Mesenchymal stem cell (in vitro differentiated cells and primary cell): ENCODE data around the gene LUZP2.

Experiments used
- DNase-seq: peaks from one replicate; pipeline ENCODE4 v3.0.0-alpha.2; 2013
- H2AFZ ChIP-seq: one replicate; pipeline ENCODE4 v1.6.1; 2013; ENCODE audit warnings: low read depth, mild to moderate bottlenecking, control low read depth, inconsistent platforms, low read length, moderate library complexity
- H2AK5ac ChIP-seq: 2 replicates; pipeline ENCODE4 v1.6.1; 2013; ENCODE audit warnings: low read length, moderate library complexity, mild to moderate bottlenecking, inconsistent platforms; ENCODE audit not compliant: severe bottlenecking
- H2BK120ac ChIP-seq: one replicate; pipeline ENCODE4 v1.6.1; 2013; ENCODE audit warnings: low read depth, mild to moderate bottlenecking, inconsistent platforms, low read length, moderate library complexity
- H2BK12ac ChIP-seq, 2 experiments: one replicate each; pipeline ENCODE4 v1.6.1; 2013; ENCODE audit warnings: inconsistent platforms in 2 of 2, low read length in 2 of 2, mild to moderate bottlenecking in 2 of 2, moderate library complexity in 2 of 2, control low read depth in 1 of 2
- H2BK15ac ChIP-seq: one replicate; pipeline ENCODE4 v1.6.1; 2013; ENCODE audit warnings: mild to moderate bottlenecking, low read depth, inconsistent platforms; ENCODE audit not compliant: poor library complexity, severe bottlenecking
- H2BK5ac ChIP-seq: 2 replicates; pipeline ENCODE4 v1.6.1; 2013; ENCODE audit warnings: low read depth, mild to moderate bottlenecking, low read length, control low read depth, inconsistent platforms; ENCODE audit not compliant: poor library complexity, severe bottlenecking
- H3K14ac ChIP-seq, 2 experiments: one replicate each; pipeline ENCODE4 v1.6.1; 2013; ENCODE audit warnings: inconsistent platforms in 2 of 2, low read length in 2 of 2, control low read depth in 1 of 2, mild to moderate bottlenecking in 1 of 2, moderate library complexity in 1 of 2
- H3K18ac ChIP-seq, 2 experiments: one replicate each; pipeline ENCODE4 v1.6.1; 2013; ENCODE audit warnings: inconsistent platforms in 2 of 2, low read length in 2 of 2, control low read depth in 1 of 2, low read depth in 1 of 2, mild to moderate bottlenecking in 1 of 2
- H3K23ac ChIP-seq, 2 experiments: one replicate each; pipeline ENCODE4 v1.6.1; 2013; ENCODE audit warnings: inconsistent platforms in 2 of 2, low read length in 2 of 2, mild to moderate bottlenecking in 2 of 2, moderate library complexity in 2 of 2, control low read depth in 1 of 2
- H3K27ac ChIP-seq: 2 replicates; pipeline ENCODE4 v1.5.1; 2013; ENCODE audit warnings: mild to moderate bottlenecking, moderate library complexity, low read length, control low read depth, inconsistent platforms; ENCODE audit not compliant: poor library complexity, severe bottlenecking
- H3K27me3 ChIP-seq, 2 experiments: 2 replicates each; pipeline versions ENCODE4 v1.6.1 to v1.7.0; 2013; ENCODE audit warnings: low read length in 2 of 2, mild to moderate bottlenecking in 2 of 2, moderate library complexity in 2 of 2, control low read depth in 1 of 2, inconsistent platforms in 1 of 2; ENCODE audit not compliant: control insufficient read depth in 1 of 2, insufficient read depth in 1 of 2
- H3K36me3 ChIP-seq, 2 experiments: 2 replicates each; pipeline versions ENCODE4 v1.6.1 to v1.7.0; 2013; ENCODE audit warnings: low read length in 2 of 2, control low read depth in 1 of 2, inconsistent platforms in 1 of 2, low read depth in 1 of 2, mild to moderate bottlenecking in 1 of 2; ENCODE audit not compliant: insufficient read depth in 2 of 2, control insufficient read depth in 1 of 2
- H3K4ac ChIP-seq, 2 experiments: one replicate each; pipeline ENCODE4 v1.6.1; 2013; ENCODE audit warnings: inconsistent platforms in 2 of 2, low read length in 2 of 2, mild to moderate bottlenecking in 2 of 2, moderate library complexity in 2 of 2, control low read depth in 1 of 2, low read depth in 1 of 2
- H3K4me1 ChIP-seq: 2 replicates; pipeline ENCODE4 v1.6.1; 2013; ENCODE audit warnings: low read depth, low read length, control low read depth; ENCODE audit not compliant: control insufficient read depth, insufficient read depth
- H3K4me2 ChIP-seq: 2 replicates; pipeline ENCODE4 v1.6.1; 2013; ENCODE audit warnings: low read length, mild to moderate bottlenecking, inconsistent platforms; ENCODE audit not compliant: poor library complexity, severe bottlenecking
- H3K4me3 ChIP-seq, 2 experiments: 2 replicates each; pipeline versions ENCODE4 v1.5.1 to v1.7.0; 2013; ENCODE audit warnings: low read length in 2 of 2, mild to moderate bottlenecking in 2 of 2, control low read depth in 1 of 2, low read depth in 1 of 2; ENCODE audit not compliant: insufficient read depth in 1 of 2
- H3K79me1 ChIP-seq: replicated peaks from 2 replicates; pipeline ENCODE4 v1.6.1; 2013; ENCODE audit warnings: mild to moderate bottlenecking, control low read depth, low read length, inconsistent platforms; ENCODE audit not compliant: poor library complexity, severe bottlenecking
- H3K9ac ChIP-seq: 2 replicates; pipeline ENCODE4 v1.7.0; 2013; ENCODE audit warnings: mild to moderate bottlenecking, low read length, moderate library complexity
- H3K9me3 ChIP-seq: 2 replicates; pipeline ENCODE4 v1.7.0; 2013; ENCODE audit warnings: mild to moderate bottlenecking, low read length; ENCODE audit not compliant: control insufficient read depth
- H4K8ac ChIP-seq: one replicate; pipeline ENCODE4 v1.6.1; 2013; ENCODE audit warnings: inconsistent platforms, mild to moderate bottlenecking, low read length, moderate library complexity
- H4K91ac ChIP-seq: one replicate; pipeline ENCODE4 v1.6.1; 2013; ENCODE audit warnings: mild to moderate bottlenecking, low read length, inconsistent platforms
- WGBS: methylation state at CpG from one replicate; pipeline ENCODE4 v1.1.7; 2013; ENCODE audit warnings: mixed read lengths; 5-methylcytosine and 5-hydroxymethylcytosine counted together

The LUZP2 gene

DNA sequence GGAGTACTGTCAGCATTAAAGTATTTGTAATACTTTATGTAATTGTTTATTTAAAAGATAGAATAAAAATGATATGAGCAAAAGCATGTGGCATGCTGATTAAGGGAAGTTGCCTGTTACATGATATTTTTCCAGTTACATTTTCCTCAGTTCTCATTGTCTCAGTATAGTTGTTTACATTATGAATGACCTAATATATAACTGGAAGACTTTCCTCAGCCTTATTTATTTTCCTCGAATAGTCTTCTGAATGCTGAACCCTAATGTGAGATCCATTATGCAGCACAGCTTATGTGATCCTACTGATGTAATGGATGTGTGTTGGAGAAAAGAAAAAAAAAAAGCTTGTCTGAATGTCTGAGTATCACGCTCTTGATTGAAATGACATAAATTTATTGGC lies 95.5 kb downstream of the LUZP2 start:
- Histone ChIP-seq H3K27me3 (no peaks in the 10 kb centered on the region), H2BK120ac (no peak overlapping the region), H2AK5ac (no peak overlapping the region), H3K14ac (no peak overlapping the region), H3K27ac (no peak overlapping the region), H3K18ac (no peak overlapping the region), H3K4me2 (no peak overlapping the region), H4K8ac (no peak overlapping the region), H3K36me3 (no peaks in the 10 kb centered on the region), H2BK12ac (no peak overlapping the region), H3K4me1 (no peaks in the 10 kb centered on the region), H3K4ac (no peak overlapping the region), H3K9ac (no peak overlapping the region), H2BK15ac (no peak overlapping the region), H2BK5ac (no peak overlapping the region), H3K79me1 (no peaks in the 10 kb centered on the region), H3K23ac (no peak overlapping the region), H2AFZ (no peak overlapping the region), H4K91ac (no peak overlapping the region), H3K9me3 (no peaks in the 10 kb centered on the region), H3K4me3 (no peak overlapping the region)
- no peak for DNase-seq
- WGBS: 93% methylated on average over 2 of the region's 2 CpGs

DNA sequence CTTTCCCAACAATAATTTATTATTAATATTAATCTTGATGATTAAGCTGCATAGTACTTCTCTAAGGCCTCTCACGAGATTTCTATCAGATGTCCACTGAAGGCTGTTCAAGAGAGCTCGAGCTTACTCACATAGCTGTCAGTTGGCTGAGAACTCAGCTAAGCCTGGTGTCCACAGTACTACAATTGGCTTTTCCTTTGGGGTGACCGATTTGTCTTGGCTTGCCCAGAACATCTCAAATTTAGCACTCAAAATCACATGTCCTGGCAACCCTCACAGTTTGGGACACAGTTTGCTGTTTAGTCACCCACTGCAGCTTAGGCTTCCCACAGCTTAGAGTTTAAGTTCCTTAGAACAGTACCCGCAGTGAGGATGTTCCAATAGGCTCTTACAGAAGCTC lies 96.5 kb downstream of the LUZP2 start:
- H4K91ac ChIP-seq: no peak overlapping the region
- H3K36me3 ChIP-seq: no peaks in the 10 kb centered on the region
- H3K79me1 ChIP-seq: no peaks in the 10 kb centered on the region
- H3K4me2 ChIP-seq: no peak overlapping the region
- no peak overlapping the region for H2AK5ac ChIP-seq
- H3K14ac ChIP-seq: no peak overlapping the region
- H3K4me1 ChIP-seq: no peaks in the 10 kb centered on the region
- H3K9me3 ChIP-seq: no peaks in the 10 kb centered on the region
- H2BK5ac ChIP-seq: no peak overlapping the region
- no peak overlapping the region for H2BK15ac ChIP-seq
- no peak overlapping the region for H3K4ac ChIP-seq
- WGBS: 88% methylated on average over 3 of the region's 4 CpGs
- no peak for DNase-seq
- H2BK120ac ChIP-seq: no peak overlapping the region
- no peak overlapping the region for H2BK12ac ChIP-seq
- H2AFZ ChIP-seq: no peak overlapping the region
- no peak overlapping the region for H4K8ac ChIP-seq
- no peak overlapping the region for H3K27ac ChIP-seq
- H3K18ac ChIP-seq: no peak overlapping the region
- H3K23ac ChIP-seq: no peak overlapping the region
- H3K4me3 ChIP-seq: no peak overlapping the region
- H3K27me3 ChIP-seq: no peaks in the 10 kb centered on the region
- H3K9ac ChIP-seq: peak overlapping the region; percentile 33

DNA sequence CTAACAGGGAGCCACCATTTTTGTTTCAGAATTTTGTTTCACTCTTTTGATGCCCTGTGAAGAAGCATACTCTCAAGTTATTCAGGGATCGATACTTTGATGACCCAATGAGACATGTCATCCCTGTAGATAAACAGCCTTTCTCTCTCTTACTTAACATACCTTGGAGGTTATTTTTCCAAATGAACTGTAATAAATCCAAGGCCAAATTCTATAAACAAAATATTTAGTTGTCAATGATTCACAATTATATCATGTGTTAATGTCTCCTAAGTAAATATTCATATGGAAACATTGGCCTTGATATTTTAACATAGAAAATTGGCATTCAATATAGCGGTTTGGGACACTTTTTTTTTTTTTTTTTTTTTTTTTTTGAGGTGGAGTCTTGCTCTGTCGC lies 97.5 kb downstream of the LUZP2 start:
- H3K27ac ChIP-seq: no peak overlapping the region
- no peak overlapping the region for H3K23ac ChIP-seq
- no peaks in the 10 kb centered on the region for H3K27me3 ChIP-seq
- no peak overlapping the region for H3K9ac ChIP-seq
- H3K14ac ChIP-seq: no peak overlapping the region
- DNase-seq: no peak
- no peak overlapping the region for H2AFZ ChIP-seq
- no peak overlapping the region for H4K91ac ChIP-seq
- no peaks in the 10 kb centered on the region for H3K36me3 ChIP-seq
- no peak overlapping the region for H2BK5ac ChIP-seq
- no peak overlapping the region for H2AK5ac ChIP-seq
- H2BK12ac ChIP-seq: no peak overlapping the region
- no peaks in the 10 kb centered on the region for H3K4me1 ChIP-seq
- no peak overlapping the region for H3K4ac ChIP-seq
- no peak overlapping the region for H2BK15ac ChIP-seq
- H4K8ac ChIP-seq: no peak overlapping the region
- H3K4me2 ChIP-seq: no peak overlapping the region
- H3K9me3 ChIP-seq: no peaks in the 10 kb centered on the region
- H3K18ac ChIP-seq: no peak overlapping the region
- H3K4me3 ChIP-seq: no peak overlapping the region
- 94% methylated on average over 3 of the region's 3 CpGs for WGBS
- H2BK120ac ChIP-seq: no peak overlapping the region
- H3K79me1 ChIP-seq: no peaks in the 10 kb centered on the region

DNA sequence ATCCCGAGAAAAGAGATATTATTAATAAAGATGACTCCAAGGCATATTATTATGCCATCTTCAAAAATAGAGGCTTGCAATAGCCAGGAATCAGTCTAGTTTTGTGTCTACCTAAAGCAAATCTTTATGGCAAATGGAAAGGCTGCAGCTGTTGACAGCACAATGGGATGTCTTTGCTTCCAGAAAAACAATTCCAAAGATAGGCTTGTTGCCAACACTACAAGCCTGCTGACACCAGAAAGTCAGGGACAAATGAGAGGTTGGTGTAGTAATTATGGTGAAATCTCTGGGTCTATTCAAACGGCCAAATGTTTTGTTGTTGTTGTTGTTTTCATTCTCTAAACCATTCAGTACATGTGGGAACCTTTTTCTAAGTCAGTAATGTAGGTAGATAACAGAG lies 101.8 kb downstream of the LUZP2 start:
- no CpG with 5 or more reads among the region's 2 CpGs for WGBS

More for the DNA sequence above, 101.8 kb downstream of the LUZP2 start:
- Histone ChIP-seq H4K8ac (no peak overlapping the region), H2BK5ac (no peak overlapping the region), H3K4ac (no peak overlapping the region), H2BK120ac (no peak overlapping the region), H3K9me3 (no peaks in the 10 kb centered on the region), H2AFZ (no peak overlapping the region), H3K27ac (no peak overlapping the region), H4K91ac (no peak overlapping the region), H3K36me3 (no peaks in the 10 kb centered on the region), H3K27me3 (no peaks in the 10 kb centered on the region), H3K4me2 (no peak overlapping the region), H3K23ac (no peak overlapping the region), H3K18ac (no peak overlapping the region), H3K4me3 (no peak overlapping the region), H2BK15ac (no peak overlapping the region), H3K4me1 (no peaks in the 10 kb centered on the region), H3K9ac (no peak overlapping the region), H2BK12ac (no peak overlapping the region), H3K79me1 (no peaks in the 10 kb centered on the region), H3K14ac (no peak overlapping the region), H2AK5ac (no peak overlapping the region)
- DNase-seq: no peak
